ENCODE results near the gene MAP3K1. TPM values are rescaled to one million over a fixed set of nuclear protein-coding genes. Genes with fewer than 3 reads are reported as not detected.
A peak's percentile ranks its signal among the peaks of the same experiment; 100 is the strongest.
"Not testable (repeated sequence)": the region's sequence is repeated elsewhere in the genome, so short reads cannot be mapped to it uniquely, and the experiment has no call there.

Gene MAP3K1
- total and polyA plus RNA-seq, 4 experiments from 2014 or later: 41.6 to 146 (median 109) TPM

- H3K9me3 Mint-ChIP-seq; intact Hi-C loops (cut with micrococcal nuclease); DNase-seq; H3K27me3 ChIP-seq (ENCODE audit: insufficient read depth, low read length); H3K36me3 ChIP-seq (ENCODE audit: insufficient read depth, low read length); H3K27me3 Mint-ChIP-seq; H3K27ac ChIP-seq (ENCODE audit: low read depth, low read length); H3K9me3 ChIP-seq (ENCODE audit: control insufficient read depth in 1 of 2, low read length in 2 of 2); H3K4me3 ChIP-seq (ENCODE audit: low read length in 2 of 2): not testable (repeated sequence)
- Mint-ChIP-seq H3K4me1 (peaks cover 60 to 84% (median 73%) of the 10 kb centered on the region in 4 donors), H3K36me3 (peaks cover 22 to 28% of the 10 kb centered on the region in 2 donors), H3K27ac (peak overlapping the region in 1 of 7 donors; percentile 95), H3K4me3 (peak overlapping the region in 7 of 8 donors; percentile 1 to 84 (median 75))
- ChIA-PET CTCF (ENCODE audit: partially characterized antibody) (interaction anchor here (1.4 kb wide), 1 partner anchor 16 kb away, joined by 5 read pairs; no protein-coding TSS in a partner anchor), POLR2A (ENCODE audit: partially characterized antibody) (interaction anchor here (0.8 to 1.9 kb wide), 3 partner anchors 9 to 135 kb away, joined by 3 to 5 read pairs (median 3); no protein-coding TSS in a partner anchor)
- H3K4me1 ChIP-seq (ENCODE audit: insufficient read depth, low read length): peaks cover 93% of the 10 kb centered on the region
Observed at GRCh38 chr5:56821868-56822267, 6.5 kb downstream of the MAP3K1 start.

DNA sequence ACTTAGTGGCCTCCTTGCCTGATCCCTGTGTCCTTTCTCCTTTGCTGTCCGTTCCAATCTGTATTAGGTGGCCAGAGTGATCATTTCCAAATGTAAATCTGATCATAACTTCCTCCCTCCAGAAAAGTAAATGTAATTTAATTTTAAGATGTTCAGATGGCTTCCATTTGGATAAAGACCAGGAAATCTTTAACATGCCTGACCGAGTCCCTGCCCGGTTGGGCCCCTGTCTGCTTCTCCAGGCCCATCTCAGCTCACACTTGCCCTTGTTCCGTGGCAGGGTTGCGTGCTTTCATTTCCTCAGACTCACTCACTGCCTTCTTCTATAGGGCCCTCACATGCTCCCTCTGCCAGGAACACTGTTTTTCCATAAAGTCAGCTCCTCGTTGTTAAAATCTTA lies 7.6 kb downstream of the MAP3K1 start:
- ChIA-PET POLR2A (ENCODE audit: partially characterized antibody) (interaction anchor here (0.6 to 6.4 kb wide), 6 partner anchors 14 to 887 kb away, joined by 3 to 30 read pairs (median 3); no protein-coding TSS in a partner anchor), CTCF (ENCODE audit: partially characterized antibody) (interaction anchor here (7.6 kb wide), 1 partner anchor 15 kb away, joined by 58 read pairs; no protein-coding TSS in a partner anchor)
- Mint-ChIP-seq H3K4me3 (peak overlapping the region; percentile 21 to 84 (median 74)), H3K4me1 (peaks cover 67 to 86% (median 75%) of the 10 kb centered on the region in 4 donors), H3K9me3 (no peaks in the 10 kb centered on the region), H3K27ac (peak overlapping the region; percentile 43 to 95 (median 77)), H3K36me3 (peaks cover 19 to 23% of the 10 kb centered on the region in 2 donors), H3K27me3 (no peaks in the 10 kb centered on the region)
- Histone ChIP-seq H3K4me3 (ENCODE audit: low read length in 2 of 2) (no peak overlapping the region), H3K36me3 (ENCODE audit: insufficient read depth, low read length) (no peaks in the 10 kb centered on the region), H3K27ac (ENCODE audit: low read depth, low read length) (peak overlapping the region; percentile 23), H3K9me3 (ENCODE audit: control insufficient read depth in 1 of 2, low read length in 2 of 2) (no peaks in the 10 kb centered on the region), H3K27me3 (ENCODE audit: insufficient read depth, low read length) (no peaks in the 10 kb centered on the region), H3K4me1 (ENCODE audit: insufficient read depth, low read length) (peaks cover 94% of the 10 kb centered on the region)
- intact Hi-C loops (cut with micrococcal nuclease): loop anchor here (1.0 kb wide), 1 partner anchor 8 kb away; the partner anchor contains the start of gene MAP3K1
- no peak for DNase-seq

- H3K4me3 Mint-ChIP-seq: peak overlapping the region in 7 of 8 donors; percentile 9 to 85 (median 70)
- POLR2A ChIA-PET (ENCODE audit: partially characterized antibody): interaction anchor here (0.9 to 6.4 kb wide), 4 partner anchors 9 to 154 kb away, joined by 3 to 30 read pairs (median 3); no protein-coding TSS in a partner anchor
Observed at GRCh38 chr5:56824019-56824418, 8.7 kb downstream of the MAP3K1 start.

GRCh38 chr5:56825222-56825824 lies 10.0 kb downstream of the MAP3K1 start:
- H3K9me3 ChIP-seq (ENCODE audit: control insufficient read depth in 1 of 2, low read length in 2 of 2): no peaks in the 10 kb centered on the region
- H3K4me1 Mint-ChIP-seq: peaks cover 72 to 98% (median 84%) of the 10 kb centered on the region in 4 donors
- intact Hi-C loops (cut with micrococcal nuclease): no loop called here
- H3K9me3 Mint-ChIP-seq: no peaks in the 10 kb centered on the region
- DNase-seq: no peak
- peak overlapping the region in 1 of 2 donors; percentile 29 for H3K4me3 ChIP-seq (ENCODE audit: low read length in 2 of 2)
- no peaks in the 10 kb centered on the region for H3K27me3 Mint-ChIP-seq
- no peaks in the 10 kb centered on the region for H3K27me3 ChIP-seq (ENCODE audit: insufficient read depth, low read length)
- H3K4me3 Mint-ChIP-seq: peak overlapping the region; percentile 12 to 74 (median 63)
- H3K36me3 ChIP-seq (ENCODE audit: insufficient read depth, low read length): no peaks in the 10 kb centered on the region
- peaks cover 19 to 29% of the 10 kb centered on the region in 2 donors for H3K36me3 Mint-ChIP-seq
- POLR2A ChIA-PET (ENCODE audit: partially characterized antibody): interaction anchor here (0.9 to 6.4 kb wide), 6 partner anchors 7 to 554 kb away, joined by 3 to 30 read pairs (median 7); partner anchors contain the start of gene MAP3K1
- CTCF ChIA-PET (ENCODE audit: partially characterized antibody): interaction anchor here (0.9 to 7.6 kb wide), 4 partner anchors 12 to 553 kb away, joined by 3 to 58 read pairs (median 6); no protein-coding TSS in a partner anchor
- no peak overlapping the region for H3K27ac ChIP-seq (ENCODE audit: low read depth, low read length)
- H3K4me1 ChIP-seq (ENCODE audit: insufficient read depth, low read length): peaks cover 98% of the 10 kb centered on the region
- H3K27ac Mint-ChIP-seq: peak overlapping the region; percentile 3 to 95 (median 72)

More at GRCh38 chr5:56824019-56824418, 8.7 kb downstream of the MAP3K1 start:
- no peak for DNase-seq
- Mint-ChIP-seq H3K27me3 (no peaks in the 10 kb centered on the region), H3K36me3 (peaks cover 19 to 24% of the 10 kb centered on the region in 2 donors), H3K27ac (peak overlapping the region; percentile 31 to 95 (median 80)), H3K4me1 (peaks cover 74 to 96% (median 83%) of the 10 kb centered on the region in 4 donors), H3K9me3 (no peaks in the 10 kb centered on the region)
- no peaks in the 10 kb centered on the region for H3K36me3 ChIP-seq (ENCODE audit: insufficient read depth, low read length)
- H3K4me1 ChIP-seq (ENCODE audit: insufficient read depth, low read length): peaks cover 97% of the 10 kb centered on the region
- H3K9me3 ChIP-seq (ENCODE audit: control insufficient read depth in 1 of 2, low read length in 2 of 2): no peaks in the 10 kb centered on the region
- H3K27ac ChIP-seq (ENCODE audit: low read depth, low read length): peak overlapping the region; percentile 14
- no peak overlapping the region for H3K4me3 ChIP-seq (ENCODE audit: low read length in 2 of 2)
- intact Hi-C loops (cut with micrococcal nuclease): no loop called here
- CTCF ChIA-PET (ENCODE audit: partially characterized antibody): interaction anchor here (0.6 to 7.6 kb wide), 2 partner anchors 14 to 78 kb away, joined by 3 to 58 read pairs; no protein-coding TSS in a partner anchor
- H3K27me3 ChIP-seq (ENCODE audit: insufficient read depth, low read length): no peaks in the 10 kb centered on the region

GRCh38 chr5:56827049-56827448 lies 11.7 kb downstream of the MAP3K1 start:
- POLR2A ChIA-PET (ENCODE audit: partially characterized antibody): interaction anchor here (0.6 to 6.4 kb wide), 12 partner anchors 9 to 835 kb away, joined by 3 to 30 read pairs (median 4); partner anchors contain the start of gene MAP3K1
- CTCF ChIA-PET (ENCODE audit: partially characterized antibody): interaction anchor here (1.1 to 7.6 kb wide), 8 partner anchors 8 to 557 kb away, joined by 3 to 58 read pairs (median 5); no protein-coding TSS in a partner anchor
- peak in 1 of 5 donors; percentile 40 for DNase-seq
- Mint-ChIP-seq H3K36me3 (peaks cover 11 to 21% of the 10 kb centered on the region in 2 donors), H3K4me3 (peak overlapping the region; percentile 67 to 86 (median 74)), H3K9me3 (no peaks in the 10 kb centered on the region), H3K4me1 (peaks cover 75 to 98% (median 88%) of the 10 kb centered on the region in 4 donors), H3K27ac (peak overlapping the region; percentile 86 to 95 (median 88)), H3K27me3 (no peaks in the 10 kb centered on the region)
- peak overlapping the region; percentile 53 for H3K27ac ChIP-seq (ENCODE audit: low read depth, low read length)
- intact Hi-C loops (cut with micrococcal nuclease): no loop called here
- H3K9me3 ChIP-seq (ENCODE audit: control insufficient read depth in 1 of 2, low read length in 2 of 2): no peaks in the 10 kb centered on the region
- H3K36me3 ChIP-seq (ENCODE audit: insufficient read depth, low read length): no peaks in the 10 kb centered on the region
- no peak overlapping the region for H3K4me3 ChIP-seq (ENCODE audit: low read length in 2 of 2)
- H3K27me3 ChIP-seq (ENCODE audit: insufficient read depth, low read length): no peaks in the 10 kb centered on the region
- peaks cover 98% of the 10 kb centered on the region for H3K4me1 ChIP-seq (ENCODE audit: insufficient read depth, low read length)

DNA sequence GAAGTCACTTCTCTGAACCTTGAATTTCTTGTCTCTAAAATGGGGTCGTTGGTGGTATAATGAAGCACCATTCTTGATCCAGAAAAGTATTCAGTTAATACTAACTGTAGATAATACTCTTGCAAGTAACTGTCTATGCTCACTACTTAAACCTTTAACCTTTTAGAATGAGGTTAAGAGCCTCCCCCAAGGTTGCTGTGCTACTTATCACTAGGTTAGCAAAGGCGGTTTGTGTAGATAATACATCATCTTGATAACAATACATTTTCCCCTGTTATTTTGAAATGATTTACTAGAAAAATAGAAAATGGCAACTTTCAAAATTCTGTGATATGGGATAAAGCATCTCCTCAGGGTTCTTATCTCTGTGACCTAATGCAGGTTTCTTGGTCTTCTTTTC lies 12.6 kb downstream of the MAP3K1 start:
- H3K36me3 Mint-ChIP-seq: peaks cover 4 to 14% of the 10 kb centered on the region in 2 donors
- CTCF ChIA-PET (ENCODE audit: partially characterized antibody): interaction anchor here (0.9 to 7.6 kb wide), 5 partner anchors 10 to 558 kb away, joined by 3 to 58 read pairs (median 5); no protein-coding TSS in a partner anchor
- H3K9me3 ChIP-seq (ENCODE audit: control insufficient read depth in 1 of 2, low read length in 2 of 2): no peaks in the 10 kb centered on the region
- no peaks in the 10 kb centered on the region for H3K36me3 ChIP-seq (ENCODE audit: insufficient read depth, low read length)
- no peak overlapping the region for H3K4me3 ChIP-seq (ENCODE audit: low read length in 2 of 2)
- intact Hi-C loops (cut with micrococcal nuclease): loop anchor here (2.0 kb wide), 1 partner anchor 13 kb away; the partner anchor contains the start of gene MAP3K1
- peak overlapping the region in 6 of 8 donors; percentile 32 to 86 (median 72) for H3K4me3 Mint-ChIP-seq
- H3K27me3 Mint-ChIP-seq: no peaks in the 10 kb centered on the region
- peaks cover 73 to 98% (median 85%) of the 10 kb centered on the region in 4 donors for H3K4me1 Mint-ChIP-seq
- no peaks in the 10 kb centered on the region for H3K27me3 ChIP-seq (ENCODE audit: insufficient read depth, low read length)
- H3K27ac ChIP-seq (ENCODE audit: low read depth, low read length): peak overlapping the region; percentile 68
- H3K9me3 Mint-ChIP-seq: no peaks in the 10 kb centered on the region
- peaks cover 98% of the 10 kb centered on the region for H3K4me1 ChIP-seq (ENCODE audit: insufficient read depth, low read length)
- peak overlapping the region; percentile 11 to 97 (median 89) for H3K27ac Mint-ChIP-seq
- no peak for DNase-seq
- POLR2A ChIA-PET (ENCODE audit: partially characterized antibody): interaction anchor here (1.5 to 6.4 kb wide), 5 partner anchors 9 to 348 kb away, joined by 4 to 30 read pairs (median 15); no protein-coding TSS in a partner anchor

All from CD4-positive, alpha-beta memory T cell (primary cell).